Colonic mucosa (tissue), 4 donors: ENCODE measurements around the gene PNPLA7. TPM values are rescaled to one million over a fixed set of nuclear protein-coding genes. Genes with fewer than 3 reads are reported as not detected.
A peak's percentile ranks its signal among the peaks of the same experiment; 100 is the strongest.

ENCODE experiments used
- DNase-seq: peaks from one replicate; pipeline ENCODE4 v3.0.0-alpha.2; 2020
- H3K27ac ChIP-seq: fragments of 200-600 bp; one replicate; pipeline ENCODE4 v1.8.0; 2021
- H3K27me3 ChIP-seq: fragments of 200-600 bp; one replicate; pipeline ENCODE4 v1.8.0; 2021
- H3K36me3 ChIP-seq: fragments of 200-600 bp; one replicate; pipeline ENCODE4 v1.8.0; 2021
- H3K4me1 ChIP-seq: fragments of 200-600 bp; one replicate; pipeline ENCODE4 v1.8.0; 2021; ENCODE audit warnings: mild to moderate bottlenecking
- H3K4me3 ChIP-seq: fragments of 200-600 bp; one replicate; pipeline ENCODE4 v1.8.0; 2021
- H3K9ac ChIP-seq, 2 donors: one replicate each; pipeline ENCODE4 v1.7.0; 2013; ENCODE audit warnings: control low read depth in 2 of 2, low read depth in 2 of 2, low read length in 2 of 2
- H3K9me3 ChIP-seq: fragments of 200-600 bp; one replicate; pipeline ENCODE4 v1.8.0; 2021
- CTCF ChIP-seq: fragments of 200-600 bp; IDR thresholded peaks from one replicate; pipeline ENCODE4 v1.8.0; 2022; ENCODE audit warnings: antibody characterized with exemption, mild to moderate bottlenecking
- intact Hi-C: fragments of 100-400 bp; cut with DNase I; formaldehyde crosslinking; loops from one replicate; pipeline ENCODE4 v1.14.1; 2022
- total RNA-seq, 2 donors: library from RNA; stranded (reverse); fragmentation: NEBNext Ultra II Directional in 1 of 2; extraction: Animal tissue kit (Norgen Biotek cat#: 25700) in 1 of 2; gene quantifications; one replicate each; pipeline ENCODE4 v1.2.1, GENCODE V29; 2021
- donor health status: healthy.
- donor health status: DM: no; HTN: no; CAD: no.
- donor health status: DM: no; HTN: no; CAD: no.

PNPLA7 gene
- total RNA-seq, 2 donors from 2014 or later = 6.1 to 7.1 TPM

GRCh38 chr9:137488327-137488653, 61.9 kb downstream of the PNPLA7 start:
- no peak overlapping the region for H3K4me3 ChIP-seq
- intact Hi-C loops = no loop called here
- DNase-seq = peak; percentile 53
- H3K36me3 ChIP-seq = no peaks in the 10 kb centered on the region
- H3K9ac ChIP-seq = no peak overlapping the region
- TF ChIP-seq CTCF = no peak
- no peaks in the 10 kb centered on the region for H3K27me3 ChIP-seq
- H3K4me1 ChIP-seq = no peaks in the 10 kb centered on the region
- no peaks in the 10 kb centered on the region for H3K9me3 ChIP-seq
- no peak overlapping the region for H3K27ac ChIP-seq

- no peaks in the 10 kb centered on the region for H3K36me3 ChIP-seq
- H3K9me3 ChIP-seq = no peaks in the 10 kb centered on the region
- no peaks in the 10 kb centered on the region for H3K27me3 ChIP-seq
- H3K9ac ChIP-seq = no peak overlapping the region
- intact Hi-C loops = no loop called here
- no peaks in the 10 kb centered on the region for H3K4me1 ChIP-seq
- DNase-seq = no peak
- H3K27ac ChIP-seq = no peak overlapping the region
- no peak overlapping the region for H3K4me3 ChIP-seq
- no peak for TF ChIP-seq CTCF
Observed at GRCh38 chr9:137487454-137488326, 62.5 kb downstream of the PNPLA7 start.

- Histone ChIP-seq H3K4me1 (no peaks in the 10 kb centered on the region), H3K36me3 (no peaks in the 10 kb centered on the region), H3K27ac (no peak overlapping the region), H3K9me3 (no peaks in the 10 kb centered on the region), H3K9ac (no peak overlapping the region), H3K27me3 (no peaks in the 10 kb centered on the region), H3K4me3 (no peak overlapping the region)
- DNase-seq = no peak
- intact Hi-C loops = no loop called here
- no peak for TF ChIP-seq CTCF
Observed at GRCh38 chr9:137486545-137487453, 63.4 kb downstream of the PNPLA7 start.

GRCh38 chr9:137486141-137486490, 64.1 kb downstream of the PNPLA7 start:
- TF ChIP-seq CTCF = no peak
- H3K4me1 ChIP-seq = no peaks in the 10 kb centered on the region
- no peak overlapping the region for H3K4me3 ChIP-seq
- no peaks in the 10 kb centered on the region for H3K36me3 ChIP-seq
- H3K9me3 ChIP-seq = no peaks in the 10 kb centered on the region
- no peak overlapping the region for H3K27ac ChIP-seq
- no peak overlapping the region for H3K9ac ChIP-seq
- H3K27me3 ChIP-seq = no peaks in the 10 kb centered on the region
- intact Hi-C loops = no loop called here
- DNase-seq = no peak

GRCh38 chr9:137485343-137486140, 64.7 kb downstream of the PNPLA7 start:
- H3K9ac ChIP-seq = no peak overlapping the region
- H3K27me3 ChIP-seq = no peaks in the 10 kb centered on the region
- no peaks in the 10 kb centered on the region for H3K9me3 ChIP-seq
- H3K27ac ChIP-seq = no peak overlapping the region
- no peak overlapping the region for H3K4me3 ChIP-seq
- TF ChIP-seq CTCF = no peak
- H3K4me1 ChIP-seq = no peaks in the 10 kb centered on the region
- intact Hi-C loops = no loop called here
- DNase-seq = no peak
- no peaks in the 10 kb centered on the region for H3K36me3 ChIP-seq
